OCI-LY3 (cell line): ENCODE results near the gene SLC25A21.

Source experiments
- EZH2phosphoT487 ChIP-seq: fragments of 200-600 bp; shearing (Covaris generic); IDR thresholded peaks from 2 replicates; pipeline ENCODE4 v1.6.1; 2018; ENCODE audit warnings: antibody characterized with exemption, mixed run types, low read depth
- TF ChIP-seq, protein P1 (sequence below): fragments of 200-600, 300-600 bp; sonication (generic); IDR thresholded peaks from 2 replicates; pipeline ENCODE4 v1.5.1; 2014; ENCODE audit warnings: antibody characterized with exemption, low read length, low read depth

DNA sequence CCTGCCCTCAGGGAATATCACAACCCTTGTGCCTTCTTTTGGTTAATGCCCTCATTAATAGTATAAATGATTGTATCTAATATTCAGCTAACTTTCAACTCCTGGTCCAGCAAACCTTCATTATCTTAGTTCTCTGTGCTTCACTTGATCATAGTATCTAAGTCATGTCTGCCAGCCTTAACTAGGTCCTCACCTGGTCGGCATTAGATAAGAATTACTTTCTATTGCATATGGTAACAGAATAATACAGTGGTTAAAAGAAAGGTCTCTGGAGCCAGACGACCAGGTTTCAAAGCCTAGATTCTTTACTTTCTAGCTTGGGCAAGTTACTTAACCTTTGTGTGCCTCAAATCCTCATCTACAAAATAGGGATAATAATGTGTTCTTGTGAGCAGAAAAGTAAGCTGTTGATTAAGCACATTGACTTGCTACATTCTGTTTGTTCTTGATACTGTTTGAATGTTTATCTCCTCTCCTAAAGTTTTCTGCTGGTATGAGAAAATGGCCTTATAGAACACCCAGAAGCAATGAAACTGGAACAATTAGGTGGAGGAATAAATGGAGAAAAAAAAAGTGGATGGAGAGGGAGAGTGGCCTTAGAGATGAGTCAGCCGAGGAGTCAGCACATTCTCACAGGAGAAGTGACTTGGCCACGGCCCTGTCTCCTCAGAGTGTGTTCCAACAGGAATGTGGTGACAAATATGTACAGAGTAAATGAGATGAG, 176.1 kb downstream of the SLC25A21 start:
- TF ChIP-seq, protein P1, sequence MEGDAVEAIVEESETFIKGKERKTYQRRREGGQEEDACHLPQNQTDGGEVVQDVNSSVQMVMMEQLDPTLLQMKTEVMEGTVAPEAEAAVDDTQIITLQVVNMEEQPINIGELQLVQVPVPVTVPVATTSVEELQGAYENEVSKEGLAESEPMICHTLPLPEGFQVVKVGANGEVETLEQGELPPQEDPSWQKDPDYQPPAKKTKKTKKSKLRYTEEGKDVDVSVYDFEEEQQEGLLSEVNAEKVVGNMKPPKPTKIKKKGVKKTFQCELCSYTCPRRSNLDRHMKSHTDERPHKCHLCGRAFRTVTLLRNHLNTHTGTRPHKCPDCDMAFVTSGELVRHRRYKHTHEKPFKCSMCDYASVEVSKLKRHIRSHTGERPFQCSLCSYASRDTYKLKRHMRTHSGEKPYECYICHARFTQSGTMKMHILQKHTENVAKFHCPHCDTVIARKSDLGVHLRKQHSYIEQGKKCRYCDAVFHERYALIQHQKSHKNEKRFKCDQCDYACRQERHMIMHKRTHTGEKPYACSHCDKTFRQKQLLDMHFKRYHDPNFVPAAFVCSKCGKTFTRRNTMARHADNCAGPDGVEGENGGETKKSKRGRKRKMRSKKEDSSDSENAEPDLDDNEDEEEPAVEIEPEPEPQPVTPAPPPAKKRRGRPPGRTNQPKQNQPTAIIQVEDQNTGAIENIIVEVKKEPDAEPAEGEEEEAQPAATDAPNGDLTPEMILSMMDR, result no peak
- no peak for TF ChIP-seq EZH2phosphoT487
